ENCODE measurements around the gene CMTR2. TPM values are rescaled to one million over a fixed set of nuclear protein-coding genes. Genes with fewer than 3 reads are reported as not detected.

Gene CMTR2
- total and polyA plus RNA-seq, 7 donors: 4.8 to 25.7 (median 15.5) TPM

- intact Hi-C loops (cut with DNase I): no loop called here
- TF ChIP-seq EP300 (IDR thresholded peaks at IDR 0.05) (no peak), POLR2A (IDR thresholded peaks at IDR 0.05) (no peak), CTCF (IDR thresholded peaks at IDR 0.05) (no peak), POLR2AphosphoS5 (IDR thresholded peaks at IDR 0.05) (no peak)
- no peak for DNase-seq
- Histone ChIP-seq H3K36me3 (no peaks in the 10 kb centered on the region), H3K27me3 (no peaks in the 10 kb centered on the region), H3K4me3 (no peak overlapping the region), H3K9me3 (no peaks in the 10 kb centered on the region), H3K4me1 (no peaks in the 10 kb centered on the region), H3K27ac (no peak overlapping the region)
- 85 to 91% methylated on average over 5 of the region's 5 CpGs for WGBS, 2 donors
These were observed 26.8 kb downstream of the CMTR2 start for GRCh38 chr16:71262391-71262790.

- TF ChIP-seq CTCF (IDR thresholded peaks at IDR 0.05) (no peak), POLR2A (IDR thresholded peaks at IDR 0.05) (no peak)
- no peak overlapping the region for H3K27ac ChIP-seq
- intact Hi-C loops (cut with DNase I): no loop called here
- H3K4me3 ChIP-seq: no peak overlapping the region
- no peak for DNase-seq
- no peaks in the 10 kb centered on the region for H3K9me3 ChIP-seq
- no peaks in the 10 kb centered on the region for H3K4me1 ChIP-seq
- no peaks in the 10 kb centered on the region for H3K27me3 ChIP-seq
- H3K36me3 ChIP-seq: no peaks in the 10 kb centered on the region
These were observed 28.2 kb downstream of the CMTR2 start for GRCh38 chr16:71260995-71261394.

DNA sequence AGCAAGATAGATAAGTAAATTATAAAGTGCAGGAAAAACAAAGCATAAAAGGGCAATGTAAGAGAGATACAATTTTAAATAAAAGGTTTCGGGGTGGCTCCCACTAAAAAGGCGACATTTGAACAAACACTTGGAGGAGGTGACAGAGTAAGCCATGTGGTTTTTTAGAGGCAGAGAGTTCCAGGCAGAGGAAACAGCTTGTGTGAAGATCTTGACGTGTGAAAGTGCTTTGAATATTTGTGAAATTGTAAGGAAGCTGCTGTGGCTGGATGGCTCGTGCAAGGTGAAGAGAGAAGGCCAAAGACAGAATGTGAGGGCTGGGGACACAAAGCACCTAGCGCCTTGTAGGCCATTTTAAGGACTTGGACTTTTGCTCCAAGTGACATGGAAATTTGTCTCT lies 30.1 kb downstream of the CMTR2 start:
- H3K36me3 ChIP-seq: no peaks in the 10 kb centered on the region
- intact Hi-C loops (cut with DNase I): no loop called here
- no peaks in the 10 kb centered on the region for H3K4me1 ChIP-seq
- H3K4me3 ChIP-seq: no peak overlapping the region
- TF ChIP-seq POLR2A (IDR thresholded peaks at IDR 0.05): no peak
- TF ChIP-seq CTCF (IDR thresholded peaks at IDR 0.05): no peak
- TF ChIP-seq EP300 (IDR thresholded peaks at IDR 0.05): no peak
- TF ChIP-seq POLR2AphosphoS5 (IDR thresholded peaks at IDR 0.05): no peak
- DNase-seq: no peak
- no peaks in the 10 kb centered on the region for H3K27me3 ChIP-seq
- 54 to 83% methylated on average over 5 of the region's 5 CpGs for WGBS, 2 donors
- H3K27ac ChIP-seq: no peak overlapping the region
- H3K9me3 ChIP-seq: no peaks in the 10 kb centered on the region

DNA sequence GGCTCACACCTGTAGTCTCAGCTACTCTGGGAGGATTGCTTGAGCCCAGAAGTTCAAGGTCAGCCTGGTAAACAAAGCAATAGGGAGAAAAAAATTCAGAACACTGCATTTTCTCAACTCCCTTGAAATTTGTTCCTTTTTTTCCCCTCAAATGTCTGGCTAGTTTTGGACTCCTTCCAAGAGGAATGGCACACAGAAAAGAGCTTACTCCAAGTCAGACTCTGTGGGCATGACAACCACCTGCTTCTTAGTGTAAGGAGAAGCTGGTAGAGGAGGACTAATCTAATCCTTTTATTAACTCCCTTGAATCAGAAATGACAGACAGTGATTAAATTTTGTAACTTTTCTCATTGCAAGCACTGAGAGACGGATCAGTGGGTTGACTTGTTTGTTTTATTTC lies 30.8 kb downstream of the CMTR2 start:
- H3K4me3 ChIP-seq: no peak overlapping the region
- no peak for TF ChIP-seq CTCF (IDR thresholded peaks at IDR 0.05)
- TF ChIP-seq POLR2A (IDR thresholded peaks at IDR 0.05): no peak
- TF ChIP-seq POLR2AphosphoS5 (IDR thresholded peaks at IDR 0.05): no peak
- no peak for TF ChIP-seq EP300 (IDR thresholded peaks at IDR 0.05)
- intact Hi-C loops (cut with DNase I): no loop called here
- no peak for DNase-seq
- no peaks in the 10 kb centered on the region for H3K27me3 ChIP-seq
- H3K9me3 ChIP-seq: no peaks in the 10 kb centered on the region
- no peaks in the 10 kb centered on the region for H3K4me1 ChIP-seq
- no peaks in the 10 kb centered on the region for H3K36me3 ChIP-seq
- H3K27ac ChIP-seq: no peak overlapping the region
- WGBS, 2 donors: 85 to 88% methylated on average over 1 of the region's 1 CpG

GRCh38 chr16:71257768-71258167 lies 31.4 kb downstream of the CMTR2 start:
- WGBS, 2 donors: 27 to 78% methylated on average over 1 of the region's 1 CpG

More at GRCh38 chr16:71257768-71258167, 31.4 kb downstream of the CMTR2 start:
- Histone ChIP-seq H3K27ac (no peak overlapping the region), H3K9me3 (no peaks in the 10 kb centered on the region), H3K4me3 (no peak overlapping the region), H3K4me1 (no peaks in the 10 kb centered on the region), H3K27me3 (no peaks in the 10 kb centered on the region), H3K36me3 (no peaks in the 10 kb centered on the region)
- no peak for TF ChIP-seq POLR2A (IDR thresholded peaks at IDR 0.05)
- TF ChIP-seq EP300 (IDR thresholded peaks at IDR 0.05): no peak
- no peak for TF ChIP-seq CTCF (IDR thresholded peaks at IDR 0.05)
- TF ChIP-seq POLR2AphosphoS5 (IDR thresholded peaks at IDR 0.05): no peak
- DNase-seq: no peak
- intact Hi-C loops (cut with DNase I): no loop called here

Data from sigmoid colon (tissue), 7 donors.